ENCODE data around the gene KCNK2.

- TF ChIP-seq CTCF (IDR thresholded peaks at IDR 0.05; ENCODE audit: borderline replicate concordance, extremely low read depth, low read length, poor library complexity, severe bottlenecking): no peak
- TF ChIP-seq EZH2 (IDR thresholded peaks at IDR 0.05; ENCODE audit: borderline replicate concordance, low read depth, low read length, severe bottlenecking): no peak
Observed at GRCh38 chr1:215081661-215082531, 641 bp upstream of the KCNK2 start.
